ENCODE measurements around the gene ZFR.

DNA sequence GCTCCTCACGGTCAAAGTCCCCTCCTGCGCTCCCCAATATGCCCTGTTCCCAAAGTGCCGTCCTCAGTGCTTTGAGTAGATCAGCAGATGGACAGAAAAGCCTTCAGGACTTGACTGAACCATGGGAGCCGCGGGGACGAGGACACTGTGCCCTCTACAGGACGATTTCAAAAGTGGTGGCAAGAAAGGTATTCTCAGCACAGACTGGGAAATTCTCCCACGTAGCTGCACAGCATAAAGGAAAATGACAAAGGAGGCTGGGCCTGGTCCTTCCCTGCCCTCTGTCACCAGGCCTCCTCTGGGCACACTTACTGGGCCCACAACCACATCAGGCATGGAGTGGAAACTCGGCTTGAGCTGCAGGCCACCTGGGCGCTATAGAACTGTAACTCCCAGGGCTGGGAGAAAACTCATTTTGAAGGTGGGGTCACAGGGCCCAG is 115.1 kb downstream of the ZFR start:
- TF ChIP-seq, protein P1, sequence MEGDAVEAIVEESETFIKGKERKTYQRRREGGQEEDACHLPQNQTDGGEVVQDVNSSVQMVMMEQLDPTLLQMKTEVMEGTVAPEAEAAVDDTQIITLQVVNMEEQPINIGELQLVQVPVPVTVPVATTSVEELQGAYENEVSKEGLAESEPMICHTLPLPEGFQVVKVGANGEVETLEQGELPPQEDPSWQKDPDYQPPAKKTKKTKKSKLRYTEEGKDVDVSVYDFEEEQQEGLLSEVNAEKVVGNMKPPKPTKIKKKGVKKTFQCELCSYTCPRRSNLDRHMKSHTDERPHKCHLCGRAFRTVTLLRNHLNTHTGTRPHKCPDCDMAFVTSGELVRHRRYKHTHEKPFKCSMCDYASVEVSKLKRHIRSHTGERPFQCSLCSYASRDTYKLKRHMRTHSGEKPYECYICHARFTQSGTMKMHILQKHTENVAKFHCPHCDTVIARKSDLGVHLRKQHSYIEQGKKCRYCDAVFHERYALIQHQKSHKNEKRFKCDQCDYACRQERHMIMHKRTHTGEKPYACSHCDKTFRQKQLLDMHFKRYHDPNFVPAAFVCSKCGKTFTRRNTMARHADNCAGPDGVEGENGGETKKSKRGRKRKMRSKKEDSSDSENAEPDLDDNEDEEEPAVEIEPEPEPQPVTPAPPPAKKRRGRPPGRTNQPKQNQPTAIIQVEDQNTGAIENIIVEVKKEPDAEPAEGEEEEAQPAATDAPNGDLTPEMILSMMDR (IDR thresholded peaks at IDR 0.05) = no peak
- no peak for TF ChIP-seq POLR2A (IDR thresholded peaks at IDR 0.05)

Data from lower leg skin (tissue), 3 donors.